HG03460 (cell line): ENCODE measurements around the gene DCAF11.

Source experiments
- ATAC-seq: cut with Tn5 transposase; IDR thresholded peaks from one replicate; pipeline ENCODE4 v1.9.1; 2021; ENCODE audit not compliant: unreplicated experiment

The DCAF11 gene

GRCh38 chr14:24078146-24078545, 36.4 kb upstream of the DCAF11 start:
- ATAC-seq, result no peak

GRCh38 chr14:24079491-24080141, 35.0 kb upstream of the DCAF11 start:
- no peak for ATAC-seq

- no peak for ATAC-seq
These were observed 34.4 kb upstream of the DCAF11 start for GRCh38 chr14:24080142-24080530.

GRCh38 chr14:24080888-24081738, 33.5 kb upstream of the DCAF11 start:
- ATAC-seq, result peak; percentile 90

GRCh38 chr14:24081739-24082211, 32.8 kb upstream of the DCAF11 start:
- ATAC-seq, result no peak

- no peak for ATAC-seq
These were observed 32.0 kb upstream of the DCAF11 start for GRCh38 chr14:24082411-24083080.

GRCh38 chr14:24083462-24083861, 31.1 kb upstream of the DCAF11 start:
- no peak for ATAC-seq

- no peak for ATAC-seq
These were observed 30.1 kb upstream of the DCAF11 start for GRCh38 chr14:24084440-24084839.

GRCh38 chr14:24085215-24085614, 29.4 kb upstream of the DCAF11 start:
- ATAC-seq, result no peak

- no peak for ATAC-seq
These were observed 28.2 kb upstream of the DCAF11 start for GRCh38 chr14:24086193-24086955.

- no peak for ATAC-seq
These were observed 27.6 kb upstream of the DCAF11 start for GRCh38 chr14:24087004-24087403.

- ATAC-seq, result no peak
These were observed 26.5 kb upstream of the DCAF11 start for GRCh38 chr14:24088095-24088494.

- ATAC-seq, result no peak
These were observed 24.7 kb upstream of the DCAF11 start for GRCh38 chr14:24089890-24090289.

- no peak for ATAC-seq
These were observed 22.5 kb upstream of the DCAF11 start for GRCh38 chr14:24092110-24092504.

- no peak for ATAC-seq
These were observed 21.9 kb upstream of the DCAF11 start for GRCh38 chr14:24092505-24093206.

- no peak for ATAC-seq
These were observed 21.2 kb upstream of the DCAF11 start for GRCh38 chr14:24093207-24093900.

GRCh38 chr14:24093901-24094840, 20.4 kb upstream of the DCAF11 start, which contains the start of gene PCK2:
Gene PCK2, plus strand, starts transcription at chr14:24094311. Its CDS starts 95 bp downstream, at chr14:24094406.
- ATAC-seq, result peak; percentile 46

- ATAC-seq, result no peak
These were observed 19.7 kb upstream of the DCAF11 start for GRCh38 chr14:24094841-24095270.
